Hypothalamus (tissue), 51 donors: ENCODE measurements around the gene TMTC3.
"Not testable (repeated sequence)": the region's sequence is repeated elsewhere in the genome, so short reads cannot be mapped to it uniquely, and the experiment has no call there.

Experiments used
- DNase-seq, 51 donors: peaks; one replicate each; lab custom pipeline; 2025; lab: John Stamatoyannopoulos, UW

The TMTC3 gene

GRCh38 chr12:88163371-88163770 is 21.3 kb downstream of the TMTC3 start:
- DNase-seq = no peak

GRCh38 chr12:88166179-88166578 is 24.1 kb downstream of the TMTC3 start:
- DNase-seq = no peak

DNA sequence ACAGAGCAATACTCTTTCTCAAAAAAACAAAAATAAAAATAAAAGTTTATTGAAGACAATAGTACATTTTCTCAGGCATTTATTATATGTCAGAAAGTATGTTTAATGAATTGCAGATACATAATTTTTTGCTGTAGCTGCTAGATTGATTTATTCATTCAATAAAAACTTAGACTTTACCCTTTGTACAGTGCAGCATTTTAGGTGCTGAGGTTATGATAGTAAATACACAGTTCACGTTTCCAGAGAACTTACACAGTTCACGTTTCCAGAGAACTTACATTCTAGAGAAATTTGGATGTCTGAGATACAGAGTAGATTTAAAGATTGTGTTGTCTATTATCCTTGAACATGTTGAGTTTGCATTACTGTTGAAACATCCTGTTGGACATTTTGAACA is 25.3 kb downstream of the TMTC3 start:
- DNase-seq = no peak

DNA sequence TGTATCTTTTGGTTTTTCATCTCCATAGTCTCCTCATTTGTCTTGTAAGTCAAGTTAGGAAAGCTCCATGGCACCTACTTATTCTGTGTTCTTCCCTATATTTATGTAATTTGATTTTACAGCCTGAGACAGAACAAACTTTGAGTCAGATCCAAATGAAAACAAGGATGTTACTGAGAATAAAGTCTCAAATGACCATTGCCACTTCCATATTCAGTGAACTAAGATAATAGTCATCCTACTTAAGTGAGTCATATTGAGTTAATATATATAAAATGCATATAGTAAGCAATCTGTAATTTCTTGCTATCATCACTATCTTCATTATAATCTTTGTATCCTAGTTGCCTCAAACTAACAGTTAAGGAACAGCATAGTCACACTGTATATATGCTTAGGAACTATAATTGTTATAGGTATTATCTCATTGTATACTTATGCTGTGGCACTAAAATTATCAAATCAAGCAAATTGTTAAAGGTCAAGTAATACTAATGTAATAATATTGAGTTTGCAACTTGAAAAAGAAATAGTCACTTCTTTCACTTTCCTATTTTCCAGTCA is 30.8 kb downstream of the TMTC3 start:
- no peak for DNase-seq

DNA sequence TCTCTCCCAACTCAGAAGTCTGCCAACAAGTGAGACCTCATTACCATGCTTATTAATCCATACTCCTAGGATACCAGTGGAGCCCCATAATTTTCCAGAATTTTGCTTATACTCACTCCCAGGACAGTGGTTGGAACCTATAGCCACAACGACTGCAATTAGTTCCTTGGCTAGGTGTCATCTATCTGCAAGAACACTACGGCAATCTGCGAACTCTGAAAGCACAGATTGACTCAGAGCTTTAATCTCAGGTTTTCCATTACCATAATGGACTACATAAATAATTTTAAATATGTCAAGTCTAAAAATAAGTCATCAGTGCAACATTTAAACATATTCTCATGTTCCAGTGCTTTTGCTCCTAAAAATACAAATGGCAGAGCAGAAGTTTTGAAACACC is 33.4 kb downstream of the TMTC3 start:
- DNase-seq = no peak

DNA sequence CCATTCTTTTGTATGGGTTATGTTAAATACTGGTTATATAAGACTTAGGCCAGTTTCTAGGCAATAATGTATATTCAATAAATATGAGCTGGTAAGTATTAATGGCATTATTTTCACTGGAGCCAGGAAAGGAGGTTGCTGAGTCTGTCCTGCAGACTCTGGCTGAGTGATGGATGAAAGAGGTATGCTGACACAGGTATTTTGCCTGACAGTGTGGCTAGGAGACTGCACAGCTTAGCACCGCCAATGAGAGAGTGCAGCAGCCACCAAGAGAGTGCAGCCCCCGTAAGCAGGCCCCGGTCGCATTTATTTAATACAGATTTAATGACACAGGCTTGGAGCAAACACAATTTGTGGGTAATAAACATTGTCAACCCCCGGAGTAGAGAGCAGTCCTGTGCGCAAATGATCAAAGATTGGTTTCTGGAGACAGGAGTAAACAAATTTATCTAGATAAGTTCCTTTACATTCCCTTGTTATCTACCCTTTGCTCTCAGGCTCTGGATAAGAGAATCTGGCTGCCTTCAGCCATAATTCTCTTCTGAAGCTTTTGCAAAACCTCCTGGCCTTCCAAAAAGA is 37.4 kb downstream of the TMTC3 start:
- no peak for DNase-seq

DNA sequence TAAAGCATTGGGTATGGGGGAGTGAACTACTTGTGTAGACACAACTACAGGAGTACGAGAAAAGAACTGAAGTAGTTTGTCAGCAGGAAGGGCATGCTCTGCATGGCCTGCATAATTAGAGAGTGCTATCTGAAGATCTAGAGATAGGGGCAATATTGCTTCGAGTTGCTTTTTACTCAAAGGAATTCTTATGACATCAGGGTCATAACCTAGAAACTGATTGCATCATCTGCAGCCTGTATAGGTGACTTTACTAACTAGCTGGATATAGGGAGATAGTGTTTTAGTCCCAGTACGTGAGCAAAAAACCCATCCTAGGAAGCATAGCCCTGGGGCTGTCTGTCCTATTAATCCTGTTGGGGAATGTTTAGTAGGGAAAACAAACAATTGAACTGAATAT is 39.8 kb downstream of the TMTC3 start:
- no peak for DNase-seq

GRCh38 chr12:88182416-88182815 is 40.3 kb downstream of the TMTC3 start:
- no peak for DNase-seq

- DNase-seq = no peak
Measured at GRCh38 chr12:88184196-88184595, 42.1 kb downstream of the TMTC3 start.

DNA sequence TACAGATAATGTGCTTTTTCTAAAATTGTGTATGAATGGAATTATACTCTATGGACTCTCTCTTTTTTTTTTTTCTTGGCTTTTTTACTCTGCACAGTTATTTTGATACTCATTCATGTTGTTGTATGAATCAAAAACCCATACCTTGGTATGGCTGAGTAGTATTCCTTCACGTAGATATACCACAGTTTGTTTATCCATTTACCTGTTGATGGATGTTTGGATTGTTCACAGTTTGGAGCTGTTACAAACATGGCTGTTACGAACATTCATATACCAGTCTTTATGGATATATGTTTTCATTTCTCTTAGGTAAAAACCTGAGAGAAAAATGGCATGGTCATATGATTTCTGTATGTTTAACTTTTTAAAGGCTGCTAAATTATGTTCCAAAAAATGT is 43.2 kb downstream of the TMTC3 start:
- no peak for DNase-seq

DNA sequence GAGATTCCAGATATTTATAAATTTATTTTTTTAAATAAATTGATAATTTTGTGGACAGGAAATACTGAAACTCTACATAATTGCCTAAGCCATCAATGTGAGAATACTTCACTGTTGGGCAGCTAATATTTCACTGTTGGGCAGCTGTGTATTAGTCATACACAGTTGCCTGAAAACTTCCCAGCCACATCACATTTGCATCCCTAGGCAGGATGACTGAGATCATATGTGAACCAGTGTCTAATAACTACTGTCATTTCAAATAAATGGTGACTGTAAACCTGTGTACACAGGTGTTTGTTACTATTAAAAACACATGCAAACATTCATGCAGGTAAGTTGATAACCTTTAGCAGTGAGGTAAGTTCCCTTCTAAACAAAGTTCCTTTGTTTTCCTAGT is 43.9 kb downstream of the TMTC3 start:
- no peak for DNase-seq

- no peak for DNase-seq
Measured at GRCh38 chr12:88187571-88187970, 45.5 kb downstream of the TMTC3 start.

GRCh38 chr12:88188180-88188579 is 46.1 kb downstream of the TMTC3 start:
- DNase-seq = no peak

DNA sequence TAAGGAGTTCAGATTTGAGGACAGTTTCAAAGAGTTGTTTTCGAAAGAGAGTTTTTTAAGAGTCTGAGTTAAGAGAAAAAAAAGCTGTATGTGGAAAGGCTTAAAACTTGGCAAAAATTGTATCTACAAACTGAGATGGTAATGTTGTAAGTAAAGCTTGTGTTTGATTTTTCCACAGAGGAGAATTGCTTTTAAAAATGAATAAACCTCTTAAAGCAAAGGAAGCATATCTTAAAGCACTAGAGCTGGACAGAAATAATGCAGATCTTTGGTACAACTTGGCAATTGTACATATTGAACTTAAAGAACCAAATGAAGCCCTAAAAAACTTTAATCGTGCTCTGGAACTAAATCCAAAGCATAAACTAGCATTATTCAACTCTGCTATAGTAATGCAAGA is 50.3 kb downstream of the TMTC3 start:
- no peak for DNase-seq

- DNase-seq = no peak
Measured at GRCh38 chr12:88194868-88195267, 52.8 kb downstream of the TMTC3 start.

GRCh38 chr12:88200029-88200428 is 57.9 kb downstream of the TMTC3 start:
- no peak for DNase-seq

DNA sequence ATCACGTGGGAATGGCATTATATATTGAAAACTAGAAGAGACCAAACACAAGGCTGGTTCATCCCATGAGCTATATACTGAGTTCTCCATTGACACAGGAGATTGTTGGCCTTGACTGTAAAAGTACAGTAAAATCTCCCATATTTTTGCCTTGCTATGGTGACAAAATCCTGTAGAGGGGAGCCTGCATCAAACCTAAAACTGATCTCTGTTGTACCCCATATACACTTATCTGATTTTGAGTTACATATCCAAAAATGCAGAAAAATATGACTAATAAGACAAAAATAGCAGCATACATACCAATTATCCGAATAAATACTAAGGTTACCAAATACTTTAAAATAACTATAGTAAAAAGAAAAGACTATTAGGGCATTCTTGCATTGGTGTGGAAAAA is 60.4 kb downstream of the TMTC3 start:
- DNase-seq = no peak

GRCh38 chr12:88206601-88207000 is 64.5 kb downstream of the TMTC3 start:
- no peak for DNase-seq

- no peak for DNase-seq
Measured at GRCh38 chr12:88207921-88208620, 66.0 kb downstream of the TMTC3 start.

DNA sequence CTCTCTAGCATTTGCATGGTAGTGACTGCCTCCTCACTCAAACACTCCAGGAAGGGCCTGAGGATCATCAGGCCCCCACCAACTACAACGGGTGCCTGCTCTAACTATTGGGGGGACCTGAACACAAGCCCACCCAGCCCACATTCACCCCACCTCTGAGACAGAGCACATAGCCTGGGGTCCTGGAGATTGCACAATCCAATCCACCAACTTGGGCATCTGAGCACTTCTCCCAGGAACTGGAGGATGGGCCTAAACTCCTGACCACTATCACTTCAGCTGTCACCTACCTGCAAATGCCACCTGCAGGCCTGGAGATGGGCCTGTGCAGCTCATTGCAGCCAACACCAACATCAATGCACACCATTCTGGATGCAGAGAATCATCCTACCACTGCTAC is 66.6 kb downstream of the TMTC3 start:
- no peak for DNase-seq

- DNase-seq = not testable (repeated sequence)
Measured at GRCh38 chr12:88210311-88210710, 68.2 kb downstream of the TMTC3 start.

- no peak for DNase-seq
Measured at GRCh38 chr12:88218293-88218692, 76.2 kb downstream of the TMTC3 start.

- DNase-seq = no peak
Measured at GRCh38 chr12:88219861-88220260, 77.8 kb downstream of the TMTC3 start.
